KMS-11 (cell line): ENCODE results near the gene B3GNT9.

Experiments
- H2AFZ ChIP-seq: fragments of 200-600 bp; sonication (generic); 2 replicates; pipeline ENCODE4 v1.6.1; 2016; ENCODE audit warnings: antibody characterized with exemption, mixed run types, low read depth
- H3K27ac ChIP-seq: fragments of 200-600 bp; sonication (generic); 2 replicates; pipeline ENCODE4 v1.6.1; 2016; ENCODE audit warnings: mild to moderate bottlenecking, mixed run types
- H3K27me3 ChIP-seq: fragments of 200-600 bp; sonication (generic); 2 replicates; pipeline ENCODE4 v1.6.1; 2017; ENCODE audit warnings: mild to moderate bottlenecking, low read depth, mixed run types, moderate library complexity; ENCODE audit not compliant: insufficient read depth
- H3K36me3 ChIP-seq: fragments of 200-600 bp; sonication (generic); 2 replicates; pipeline ENCODE4 v1.6.1; 2017; ENCODE audit warnings: mild to moderate bottlenecking, mixed run types; ENCODE audit not compliant: insufficient read depth
- H3K4me1 ChIP-seq: fragments of 200-600 bp; sonication (generic); 2 replicates; pipeline ENCODE4 v1.6.1; 2016; ENCODE audit warnings: mild to moderate bottlenecking, low read depth, mixed run types; ENCODE audit not compliant: poor library complexity, severe bottlenecking
- H3K4me2 ChIP-seq: fragments of 200-600 bp; sonication (generic); 2 replicates; pipeline ENCODE4 v1.7.0; 2016; ENCODE audit warnings: mild to moderate bottlenecking, mixed run types
- H3K4me3 ChIP-seq: fragments of 200-600 bp; sonication (generic); IDR thresholded peaks from 2 replicates; pipeline ENCODE4 v1.6.1; 2017; ENCODE audit warnings: low read depth, low read length, mixed read lengths; ENCODE audit not compliant: insufficient read depth
- H3K79me2 ChIP-seq: fragments of 200-600 bp; sonication (generic); 2 replicates; pipeline ENCODE4 v1.6.1; 2016; ENCODE audit warnings: low read depth, mixed run types; ENCODE audit not compliant: insufficient read depth
- H3K9ac ChIP-seq: fragments of 200-600 bp; sonication (generic); 2 replicates; pipeline ENCODE4 v1.6.1; 2016; ENCODE audit warnings: mild to moderate bottlenecking, mixed run types
- H4K20me1 ChIP-seq: fragments of 200-600 bp; sonication (generic); 2 replicates; pipeline ENCODE4 v1.6.1; 2016; ENCODE audit warnings: mild to moderate bottlenecking, mixed run types; ENCODE audit not compliant: insufficient read depth
- TF ChIP-seq, protein P1 (sequence below): fragments of 200-600 bp; sonication (generic); conservative IDR thresholded peaks from 2 replicates; pipeline ENCODE4 v1.6.1; 2017; ENCODE audit warnings: low read depth, mild to moderate bottlenecking, antibody characterized with exemption, low read length, moderate library complexity, mixed read lengths

B3GNT9 gene

DNA sequence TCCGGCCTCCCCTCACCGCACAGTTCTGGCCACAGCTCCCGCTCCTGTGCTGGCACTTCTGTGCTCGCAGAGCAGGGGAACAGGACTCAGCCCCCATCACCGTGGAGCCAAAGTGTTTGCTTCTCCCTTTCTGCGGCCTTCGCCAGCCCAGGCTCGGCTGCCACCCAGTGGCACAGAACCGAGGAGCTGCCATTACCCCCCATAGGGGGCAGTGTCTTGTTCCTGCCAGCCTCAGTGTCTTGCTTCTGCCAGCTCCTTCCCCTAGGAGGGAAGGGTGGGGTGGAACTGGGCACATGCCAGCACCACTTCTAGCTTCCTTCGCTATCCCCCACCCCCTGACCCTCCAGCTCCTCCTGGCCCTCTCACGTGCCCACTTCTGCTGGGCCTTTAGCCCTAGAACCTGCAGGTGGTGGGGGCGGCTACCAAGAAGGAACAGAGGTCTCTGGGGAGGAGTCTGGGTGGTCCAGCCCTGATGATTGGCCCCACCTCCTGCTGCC, 47.5 kb upstream of the B3GNT9 start:
- Histone ChIP-seq H3K36me3 (no peaks in the 10 kb centered on the region; the same call in 1 of the 2 replicates), H3K4me2 (no peak overlapping the region), H3K27ac (no peak overlapping the region), H3K4me1 (peaks cover 8% of the 10 kb centered on the region), H3K79me2 (peaks cover 11% of the 10 kb centered on the region), H3K9ac (no peak overlapping the region), H4K20me1 (no peaks in the 10 kb centered on the region), H2AFZ (no peak overlapping the region), H3K27me3 (no peaks in the 10 kb centered on the region), H3K4me3 (no peak overlapping the region)
- TF ChIP-seq, protein P1, sequence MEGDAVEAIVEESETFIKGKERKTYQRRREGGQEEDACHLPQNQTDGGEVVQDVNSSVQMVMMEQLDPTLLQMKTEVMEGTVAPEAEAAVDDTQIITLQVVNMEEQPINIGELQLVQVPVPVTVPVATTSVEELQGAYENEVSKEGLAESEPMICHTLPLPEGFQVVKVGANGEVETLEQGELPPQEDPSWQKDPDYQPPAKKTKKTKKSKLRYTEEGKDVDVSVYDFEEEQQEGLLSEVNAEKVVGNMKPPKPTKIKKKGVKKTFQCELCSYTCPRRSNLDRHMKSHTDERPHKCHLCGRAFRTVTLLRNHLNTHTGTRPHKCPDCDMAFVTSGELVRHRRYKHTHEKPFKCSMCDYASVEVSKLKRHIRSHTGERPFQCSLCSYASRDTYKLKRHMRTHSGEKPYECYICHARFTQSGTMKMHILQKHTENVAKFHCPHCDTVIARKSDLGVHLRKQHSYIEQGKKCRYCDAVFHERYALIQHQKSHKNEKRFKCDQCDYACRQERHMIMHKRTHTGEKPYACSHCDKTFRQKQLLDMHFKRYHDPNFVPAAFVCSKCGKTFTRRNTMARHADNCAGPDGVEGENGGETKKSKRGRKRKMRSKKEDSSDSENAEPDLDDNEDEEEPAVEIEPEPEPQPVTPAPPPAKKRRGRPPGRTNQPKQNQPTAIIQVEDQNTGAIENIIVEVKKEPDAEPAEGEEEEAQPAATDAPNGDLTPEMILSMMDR, result peak; percentile 69

DNA sequence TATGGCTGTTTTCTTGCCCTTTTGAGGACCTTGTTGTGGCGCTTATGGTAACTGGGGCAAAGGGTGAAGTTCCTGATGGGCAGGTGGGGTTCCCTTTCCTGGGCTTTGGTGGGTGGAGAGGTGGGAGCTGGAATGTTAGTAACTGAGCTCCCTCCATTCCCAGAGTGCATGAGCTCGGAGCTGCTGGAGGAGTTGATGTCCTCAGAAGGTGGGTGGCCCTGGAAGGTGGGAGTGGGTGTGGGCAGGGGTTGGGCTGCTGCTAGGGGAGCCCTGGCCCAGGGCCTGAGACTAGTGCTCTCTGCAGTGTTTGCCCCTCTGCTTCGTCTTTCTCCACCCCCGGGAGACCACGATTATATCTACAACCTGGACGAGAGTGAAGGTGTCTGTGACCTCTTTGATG, 46.9 kb upstream of the B3GNT9 start:
- Histone ChIP-seq H3K27me3 (no peaks in the 10 kb centered on the region), H3K4me3 (no peak overlapping the region), H2AFZ (no peak overlapping the region), H3K4me1 (peaks cover 13% of the 10 kb centered on the region), H3K9ac (no peak overlapping the region), H3K4me2 (no peak overlapping the region), H3K79me2 (peaks cover 17% of the 10 kb centered on the region), H4K20me1 (no peaks in the 10 kb centered on the region), H3K27ac (no peak overlapping the region), H3K36me3 (no peaks in the 10 kb centered on the region; the same call in 1 of the 2 replicates)
- TF ChIP-seq, protein P1, result no peak

DNA sequence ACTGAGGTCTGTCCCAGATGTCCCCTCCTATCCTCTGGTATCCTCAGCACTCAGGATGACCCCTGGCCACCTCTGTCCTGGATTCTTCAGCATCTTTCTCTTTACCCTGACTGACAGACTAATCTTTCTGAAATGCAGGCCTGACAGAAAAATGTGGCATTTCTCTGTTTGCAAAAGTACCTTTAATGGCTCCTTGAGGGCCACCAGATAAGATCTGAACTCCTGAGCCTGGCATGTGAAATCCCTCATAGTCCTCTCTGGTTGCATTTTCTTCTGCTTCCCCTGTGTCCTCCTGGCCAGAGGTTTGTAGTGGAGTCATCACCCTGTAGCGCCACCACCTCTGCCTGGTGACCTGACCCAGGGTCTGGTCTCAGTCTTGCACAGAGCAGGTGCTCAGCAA, 46.1 kb upstream of the B3GNT9 start:
- TF ChIP-seq, protein P1, result no peak
- Histone ChIP-seq H3K27ac (no peak overlapping the region), H3K9ac (no peak overlapping the region), H3K4me1 (peaks cover 13% of the 10 kb centered on the region), H3K79me2 (peaks cover 24% of the 10 kb centered on the region), H3K36me3 (no peaks in the 10 kb centered on the region; the same call in 1 of the 2 replicates), H3K4me2 (no peak overlapping the region), H2AFZ (no peak overlapping the region), H3K4me3 (no peak overlapping the region), H3K27me3 (no peaks in the 10 kb centered on the region), H4K20me1 (no peaks in the 10 kb centered on the region)

DNA sequence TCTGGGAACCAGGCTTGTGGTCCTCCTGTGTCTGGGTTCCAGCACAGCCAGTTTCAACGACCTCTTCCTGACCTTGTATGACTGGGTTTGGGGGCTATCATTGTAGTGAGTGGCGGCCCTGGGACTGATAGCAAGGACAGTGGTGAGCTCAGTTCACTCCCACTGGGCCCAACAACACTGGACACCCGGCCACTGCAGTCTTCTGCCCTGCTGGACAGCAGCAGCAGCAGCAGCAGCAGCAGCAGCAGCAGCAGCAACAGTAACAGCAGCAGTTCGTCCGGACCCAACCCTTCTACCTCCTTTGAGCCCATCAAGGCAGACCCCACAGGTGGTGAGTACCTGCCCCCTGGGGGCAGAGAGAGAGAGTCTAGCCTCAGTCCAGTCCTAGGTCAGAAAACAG, 44.9 kb upstream of the B3GNT9 start:
- H2AFZ ChIP-seq, result no peak overlapping the region
- no peaks in the 10 kb centered on the region for H4K20me1 ChIP-seq
- H3K27me3 ChIP-seq, result no peaks in the 10 kb centered on the region
- no peak overlapping the region for H3K4me3 ChIP-seq
- peaks cover 19% of the 10 kb centered on the region for H3K4me1 ChIP-seq
- peaks cover 24% of the 10 kb centered on the region for H3K79me2 ChIP-seq
- no peak overlapping the region for H3K4me2 ChIP-seq
- no peaks in the 10 kb centered on the region; the same call in 1 of the 2 replicates for H3K36me3 ChIP-seq
- no peak overlapping the region for H3K9ac ChIP-seq
- TF ChIP-seq, protein P1, result no peak
- H3K27ac ChIP-seq, result no peak overlapping the region
